C4-2B (cell line): Measurements from ENCODE around the gene SHLD1.

Experiments used
- H3K27ac ChIP-seq: fragments of 450-650 bp; 2 replicates; pipeline ENCODE4 v1.5.1; 2017
- CTCF ChIP-seq: fragments of 450-650 bp; conservative IDR thresholded peaks from 2 replicates; pipeline ENCODE4 v1.5.1; 2017; ENCODE audit warnings: mild to moderate bottlenecking
- ZFX ChIP-seq: fragments of 450-650 bp; IDR thresholded peaks from 2 replicates; pipeline ENCODE4 v1.6.1; 2017

The SHLD1 gene

GRCh38 chr20:5827861-5828260 is 77.7 kb downstream of the SHLD1 start:
- no peak for TF ChIP-seq CTCF
- TF ChIP-seq ZFX, result no peak
- no peak overlapping the region for H3K27ac ChIP-seq

DNA sequence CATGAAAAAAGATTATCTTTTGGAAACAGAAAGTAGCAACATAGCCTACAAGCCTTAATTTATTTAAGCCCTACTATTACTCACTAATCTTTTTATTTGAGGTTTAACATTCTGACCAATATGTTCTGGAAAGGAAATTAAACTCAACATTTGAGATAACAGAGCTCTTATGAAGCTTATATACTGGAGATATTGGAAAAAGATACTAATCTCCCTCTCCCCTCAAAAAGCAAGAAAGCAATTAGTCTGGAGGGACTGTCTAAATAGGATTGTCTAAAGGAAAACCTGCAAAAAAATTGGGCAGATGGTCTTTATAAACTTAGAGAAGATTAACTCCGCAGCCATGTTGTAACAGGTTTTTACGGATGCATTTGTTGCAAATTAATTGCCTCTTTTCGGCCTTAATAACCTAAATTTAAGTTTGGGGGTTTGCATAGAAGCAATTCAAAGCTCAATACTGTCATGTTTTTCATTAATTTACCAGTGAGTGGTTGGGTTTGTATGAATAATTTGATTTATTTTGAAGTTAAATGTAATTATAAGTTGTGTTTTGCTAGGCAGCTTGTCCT is 79.1 kb downstream of the SHLD1 start:
- TF ChIP-seq CTCF (no peak), ZFX (no peak)
- no peak overlapping the region for H3K27ac ChIP-seq

DNA sequence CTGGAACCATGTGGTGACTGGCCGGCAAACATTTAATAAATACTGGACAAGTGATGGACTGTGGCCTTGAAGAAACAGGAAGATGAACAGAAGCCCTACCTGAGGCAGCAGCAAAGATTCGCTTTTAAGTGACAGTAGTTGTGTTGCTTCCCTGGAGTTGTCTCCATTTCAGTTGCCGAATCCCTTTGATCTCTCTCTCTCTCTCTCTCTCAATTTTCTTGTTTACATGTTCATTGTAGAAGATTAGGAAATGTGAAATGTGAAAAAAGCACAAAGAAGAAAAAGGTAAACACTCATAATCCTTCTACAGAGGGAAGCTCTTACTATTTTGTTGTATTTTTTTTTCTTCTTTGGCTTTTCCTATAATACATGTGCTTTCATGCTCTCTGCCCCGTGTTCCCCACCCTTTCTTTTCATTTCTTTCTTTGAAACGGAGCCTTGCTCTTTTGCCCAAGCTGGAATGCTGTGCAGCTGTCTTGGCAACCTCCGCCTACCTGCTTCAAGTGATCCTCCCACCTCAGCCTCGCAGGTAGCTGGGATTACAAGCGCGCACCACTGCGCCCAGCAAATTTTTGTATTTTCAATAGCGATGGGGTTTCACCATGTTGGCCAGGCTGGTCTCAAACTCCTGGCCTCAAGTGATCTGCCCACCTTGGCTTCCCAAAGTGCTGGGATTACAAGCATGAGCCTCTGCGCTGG is 81.5 kb downstream of the SHLD1 start:
- H3K27ac ChIP-seq, result no peak overlapping the region
- no peak for TF ChIP-seq ZFX
- TF ChIP-seq CTCF, result no peak

- H3K27ac ChIP-seq, result no peak overlapping the region
- TF ChIP-seq ZFX (no peak), CTCF (no peak)
Measured at GRCh38 chr20:5833309-5833941, 83.2 kb downstream of the SHLD1 start.

- TF ChIP-seq ZFX, result no peak
- no peak for TF ChIP-seq CTCF
- H3K27ac ChIP-seq, result no peak overlapping the region
Measured at GRCh38 chr20:5834436-5835005, 84.3 kb downstream of the SHLD1 start.

DNA sequence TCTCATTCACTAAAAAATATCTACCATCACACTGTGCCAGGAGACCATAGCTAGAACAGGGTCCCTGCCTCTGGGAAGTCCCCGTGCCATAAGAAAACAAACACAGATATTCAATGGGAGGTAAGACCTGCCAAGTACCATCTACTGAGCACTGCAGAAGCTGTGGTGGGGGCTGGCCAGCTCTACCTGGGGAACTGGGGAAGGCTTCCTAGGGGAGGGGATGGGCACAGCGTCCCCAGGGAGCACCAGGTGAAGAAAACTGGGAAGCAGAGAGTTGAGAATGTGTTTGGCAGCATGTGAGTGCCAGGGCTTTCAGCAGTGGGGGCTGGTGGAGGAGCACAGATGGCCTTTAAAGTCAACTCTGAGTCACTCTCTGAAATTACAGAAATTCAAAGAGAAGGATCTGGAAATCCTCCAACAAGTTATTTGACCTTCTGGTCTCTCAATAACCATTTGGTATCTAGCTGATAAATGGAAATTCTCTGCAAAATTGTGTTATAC is 85.2 kb downstream of the SHLD1 start:
- TF ChIP-seq CTCF (no peak), ZFX (no peak)

DNA sequence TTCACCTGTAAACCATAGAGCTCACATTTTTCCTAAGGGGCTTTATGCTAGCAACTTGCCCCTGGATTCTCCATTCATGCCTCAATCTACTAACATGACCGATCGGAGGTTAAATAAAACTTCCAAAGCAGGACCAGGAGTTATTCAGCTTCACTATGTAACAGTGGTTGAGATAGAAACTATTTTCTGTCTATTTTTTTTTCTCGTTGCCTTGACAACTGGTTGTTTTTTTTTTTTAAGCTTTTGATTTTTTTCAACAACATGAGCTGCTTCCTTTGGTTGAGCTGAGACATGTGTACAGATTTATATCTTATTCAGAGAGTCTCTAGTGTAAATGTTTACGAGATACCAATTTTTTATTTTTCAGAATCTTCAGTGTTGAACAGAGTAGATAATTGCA is 85.7 kb downstream of the SHLD1 start:
- TF ChIP-seq ZFX (no peak), CTCF (no peak)
- H3K27ac ChIP-seq, result no peak overlapping the region

More for the DNA sequence above, 85.2 kb downstream of the SHLD1 start:
- H3K27ac ChIP-seq, result no peak overlapping the region
